H9 (cell line): ENCODE results near the gene SIX3. TPM values are rescaled to one million over a fixed set of nuclear protein-coding genes. Genes with fewer than 3 reads are reported as not detected.

Source experiments
- DNase-seq: peaks from one replicate; pipeline ENCODE4 v3.0.0-alpha.2; 2017
- H2AFZ ChIP-seq: one replicate; pipeline ENCODE4 v1.6.1; 2013; ENCODE audit warnings: mild to moderate bottlenecking, low read length, control low read depth, moderate library complexity
- H2AK5ac ChIP-seq: 2 replicates; pipeline ENCODE4 v1.6.1; 2013; ENCODE audit warnings: low read length, control low read depth, mixed read lengths; ENCODE audit not compliant: insufficient read length
- H2BK120ac ChIP-seq: one replicate; pipeline ENCODE4 v1.6.1; 2013; ENCODE audit warnings: low read depth, mild to moderate bottlenecking, low read length, control low read depth, inconsistent platforms; ENCODE audit not compliant: poor library complexity, severe bottlenecking
- H2BK12ac ChIP-seq: 2 replicates; pipeline ENCODE4 v1.6.1; 2013; ENCODE audit warnings: low read length, control low read depth, mixed read lengths, low read depth; ENCODE audit not compliant: insufficient read length
- H2BK15ac ChIP-seq: 2 replicates; pipeline ENCODE4 v1.6.1; 2013; ENCODE audit warnings: low read depth, low read length, control low read depth
- H2BK20ac ChIP-seq: one replicate; pipeline ENCODE4 v1.6.1; 2013; ENCODE audit warnings: low read depth, mild to moderate bottlenecking, low read length, control low read depth, inconsistent platforms; ENCODE audit not compliant: poor library complexity, severe bottlenecking
- H2BK5ac ChIP-seq: 2 replicates; pipeline ENCODE4 v1.6.1; 2013; ENCODE audit warnings: low read length, control low read depth, mixed read lengths; ENCODE audit not compliant: insufficient read length
- H3K14ac ChIP-seq: 2 replicates; pipeline ENCODE4 v1.6.1; 2013; ENCODE audit warnings: low read length, control low read depth; ENCODE audit not compliant: insufficient read depth
- H3K18ac ChIP-seq: 2 replicates; pipeline ENCODE4 v1.6.1; 2013; ENCODE audit warnings: low read depth, mild to moderate bottlenecking, mixed read lengths, low read length, control low read depth; ENCODE audit not compliant: insufficient read length
- H3K23ac ChIP-seq: 2 replicates; pipeline ENCODE4 v1.6.1; 2013; ENCODE audit warnings: low read length, control low read depth, mixed read lengths, low read depth; ENCODE audit not compliant: insufficient read length
- H3K23me2 ChIP-seq: 2 replicates; pipeline ENCODE4 v1.6.1; 2013; ENCODE audit warnings: low read depth, mild to moderate bottlenecking, mixed read lengths, low read length, control low read depth; ENCODE audit not compliant: insufficient read length, poor library complexity, severe bottlenecking
- H3K27ac ChIP-seq: 2 replicates; pipeline ENCODE4 v1.5.1; 2013; ENCODE audit warnings: low read length, control low read depth, mixed read lengths, low read depth; ENCODE audit not compliant: insufficient read length
- H3K27me3 ChIP-seq: 2 replicates; pipeline ENCODE4 v1.6.1; 2013; ENCODE audit warnings: low read length, control low read depth, inconsistent platforms; ENCODE audit not compliant: insufficient read depth
- H3K4ac ChIP-seq: 2 replicates; pipeline ENCODE4 v1.6.1; 2013; ENCODE audit warnings: low read depth, mild to moderate bottlenecking, control low read depth, inconsistent platforms, low read length, moderate library complexity
- H3K4me1 ChIP-seq: 2 replicates; pipeline ENCODE4 v1.6.1; 2013; ENCODE audit warnings: low read length, control low read depth, inconsistent platforms; ENCODE audit not compliant: insufficient read depth
- H3K4me2 ChIP-seq: 2 replicates; pipeline ENCODE4 v1.6.1; 2013; ENCODE audit warnings: low read length, control low read depth, mixed read lengths; ENCODE audit not compliant: insufficient read length, insufficient read depth
- H3K56ac ChIP-seq: 2 replicates; pipeline ENCODE4 v1.6.1; 2013; ENCODE audit warnings: low read depth, mild to moderate bottlenecking, mixed read lengths, low read length, control low read depth; ENCODE audit not compliant: insufficient read length
- H3K79me1 ChIP-seq: 2 replicates; pipeline ENCODE4 v1.6.1; 2013; ENCODE audit warnings: low read depth, mild to moderate bottlenecking, moderate library complexity, low read length, control low read depth, inconsistent platforms; ENCODE audit not compliant: insufficient read depth, poor library complexity, severe bottlenecking
- H3K79me2 ChIP-seq: 2 replicates; pipeline ENCODE4 v1.6.1; 2013; ENCODE audit warnings: low read length, control low read depth, inconsistent platforms; ENCODE audit not compliant: insufficient read depth
- H3K9ac ChIP-seq: 2 replicates; pipeline ENCODE4 v1.6.1; 2013; ENCODE audit warnings: low read length, control low read depth, mixed read lengths; ENCODE audit not compliant: insufficient read length; ENCODE audit errors: extremely low read depth
- H3K9me3 ChIP-seq: one replicate; pipeline ENCODE4 v1.6.1; 2013; ENCODE audit warnings: low read depth, low read length, inconsistent platforms; ENCODE audit not compliant: control insufficient read depth
- H3T11ph ChIP-seq: one replicate; pipeline ENCODE4 v1.6.1; 2013; ENCODE audit warnings: mild to moderate bottlenecking, low read length, control low read depth, inconsistent platforms
- H4K20me1 ChIP-seq: one replicate; pipeline ENCODE4 v1.6.1; 2013; ENCODE audit not compliant: control insufficient read depth, insufficient read length, insufficient read depth
- H4K5ac ChIP-seq: 2 replicates; pipeline ENCODE4 v1.6.1; 2013; ENCODE audit warnings: low read depth, mild to moderate bottlenecking, mixed read lengths, low read length, control low read depth; ENCODE audit not compliant: insufficient read length
- H4K8ac ChIP-seq: replicated peaks from 2 replicates; pipeline ENCODE4 v1.6.1; 2013; ENCODE audit warnings: low read length, control low read depth, mixed read lengths, low read depth; ENCODE audit not compliant: insufficient read length
- H4K91ac ChIP-seq: 2 replicates; pipeline ENCODE4 v1.6.1; 2013; ENCODE audit warnings: low read depth, mild to moderate bottlenecking, moderate library complexity, mixed read lengths, low read length, control low read depth; ENCODE audit not compliant: insufficient read length
- H3K27ac Mint-ChIP-seq, 3 experiments: 2 replicates in 2 of 3; 3 replicates in 1 of 3; pipeline ENCODE4 v1.8.0; 2020 to 2021; ENCODE audit warnings: mixed read lengths in 3 of 3, mild to moderate bottlenecking in 1 of 3, moderate library complexity in 1 of 3
- H3K27me3 Mint-ChIP-seq: 2 replicates; pipeline ENCODE4 v1.8.0; 2021; ENCODE audit warnings: low read depth, mild to moderate bottlenecking, moderate library complexity, mixed read lengths
- H3K36me3 Mint-ChIP-seq, 3 experiments: 2 replicates in 2 of 3; 3 replicates in 1 of 3; pipeline ENCODE4 v1.8.0; 2020 to 2021; ENCODE audit warnings: low read depth in 3 of 3, mixed read lengths in 3 of 3; ENCODE audit not compliant: insufficient read depth in 1 of 3
- H3K4me1 Mint-ChIP-seq, 2 experiments: 2 replicates each; pipeline ENCODE4 v1.8.0; 2020; ENCODE audit warnings: mixed read lengths in 2 of 2
- H3K4me3 Mint-ChIP-seq, 2 experiments: 2 replicates in 1 of 2; 3 replicates in 1 of 2; pipeline ENCODE4 v1.8.0; 2020 to 2021; ENCODE audit warnings: mild to moderate bottlenecking in 2 of 2, mixed read lengths in 2 of 2, moderate library complexity in 1 of 2
- H3K9me3 Mint-ChIP-seq, 2 experiments: 2 replicates in 1 of 2; 3 replicates in 1 of 2; pipeline ENCODE4 v1.8.0; 2020; ENCODE audit warnings: mild to moderate bottlenecking in 2 of 2, mixed read lengths in 2 of 2, moderate library complexity in 1 of 2
- CTCF ChIP-seq: fragments of 200-600 bp; sonication (generic); conservative IDR thresholded peaks from 3 replicates; pipeline ENCODE4 v1.8.0; 2021; ENCODE audit warnings: antibody characterized with exemption, mild to moderate bottlenecking
- total RNA-seq: library from RNA; stranded (reverse); gene quantifications from 2 replicates; pipeline ENCODE4 v1.2.1, GENCODE V29; 2021

Gene SIX3
- total RNA-seq, 1 experiment from 2014 or later: 0.55 TPM

- TF ChIP-seq CTCF: no peak
- Histone ChIP-seq H3T11ph (no peak overlapping the region), H3K9ac (no peak overlapping the region), H2AFZ (no peak overlapping the region), H3K23me2 (no peaks in the 10 kb centered on the region), H4K91ac (no peak overlapping the region), H2BK12ac (no peak overlapping the region), H2BK120ac (no peak overlapping the region), H2BK5ac (no peak overlapping the region), H2AK5ac (no peak overlapping the region), H3K18ac (no peak overlapping the region), H4K8ac (no peak overlapping the region), H3K4me1 (no peaks in the 10 kb centered on the region), H3K23ac (no peak overlapping the region), H3K79me1 (no peaks in the 10 kb centered on the region), H3K4me2 (no peak overlapping the region), H2BK15ac (no peak overlapping the region), H4K5ac (no peak overlapping the region), H2BK20ac (no peak overlapping the region), H3K79me2 (no peaks in the 10 kb centered on the region), H3K56ac (no peak overlapping the region), H4K20me1 (no peaks in the 10 kb centered on the region), H3K27ac (no peak overlapping the region), H3K14ac (no peak overlapping the region), H3K9me3 (no peaks in the 10 kb centered on the region), H3K4ac (no peak overlapping the region), H3K27me3 (no peaks in the 10 kb centered on the region; the same call in 1 of the 2 replicates)
- H3K27me3 Mint-ChIP-seq: peaks cover 45% of the 10 kb centered on the region
- H3K27ac Mint-ChIP-seq: no peak overlapping the region
- H3K4me3 Mint-ChIP-seq: no peak overlapping the region
- no peak for DNase-seq
- H3K9me3 Mint-ChIP-seq: peaks cover 8 to 9% of the 10 kb centered on the region in 2 experiments; a peak in 3 of 5 replicates
- peaks cover 15 to 17% of the 10 kb centered on the region in 2 experiments for H3K4me1 Mint-ChIP-seq
- peaks cover under 1 to 10% (median 3%) of the 10 kb centered on the region in 3 experiments; a peak in 4 of 7 replicates for H3K36me3 Mint-ChIP-seq
These were observed 25.2 kb upstream of the SIX3 start for GRCh38 chr2:44916291-44916690.
